Endothelial cell of umbilical vein (primary cell): ENCODE measurements around the gene DTNA. TPM values are rescaled to one million over a fixed set of nuclear protein-coding genes. Genes with fewer than 3 reads are reported as not detected.

Experiments
- BruUV-seq: library from RNA; stranded (reverse); fragments of 400-500 nt; replicated peaks from 2 replicates; lab custom pipeline; 2021; lab: Mats Ljungman, UMichigan
- CTCF ChIA-PET: fragments of 300-600, 350-600 bp; sonication (Branson Sonifier 250); formaldehyde crosslinking; loops from one replicate; lab custom pipeline; 2021; ENCODE audit warnings: antibody characterized with exemption, inconsistent platforms; lab: Charles Lee
- POLR2A ChIA-PET: fragments of 300-600, 350-600 bp; sonication (Branson Sonifier 250); formaldehyde crosslinking; loops from one replicate; lab custom pipeline; 2021; ENCODE audit warnings: antibody characterized with exemption, inconsistent platforms; lab: Charles Lee
- DNase-seq: peaks from one replicate; pipeline ENCODE4 v3.0.0-alpha.2; 2011; ENCODE audit warnings: low read depth, low spot score
- FAIRE-seq: peaks from 2 replicates; lab custom pipeline; 2011; peaks lifted over from hg19 to GRCh38; lab: Jason Lieb, UNC
- H2AFZ ChIP-seq: 2 replicates; pipeline ENCODE4 v1.6.0; 2012; ENCODE audit warnings: low read depth, low read length, control low read depth, inconsistent platforms
- H3K27ac ChIP-seq: 2 replicates; pipeline ENCODE4 v1.5.1; 2011; ENCODE audit warnings: low read depth, mild to moderate bottlenecking, control low read depth, low read length, moderate library complexity; ENCODE audit not compliant: insufficient read depth
- H3K27me3 ChIP-seq, 2 experiments: 2 replicates each; pipeline versions ENCODE4 v1.6.0 to v1.6.1; 2011; ENCODE audit warnings: low read length in 2 of 2, mixed read lengths in 1 of 2; ENCODE audit not compliant: control insufficient read depth in 2 of 2, insufficient read depth in 2 of 2
- H3K36me3 ChIP-seq, 2 experiments: 2 replicates in 1 of 2; 3 replicates in 1 of 2; pipeline ENCODE4 v1.5.1; 2011; ENCODE audit warnings: low read length in 2 of 2, mild to moderate bottlenecking in 1 of 2, moderate library complexity in 1 of 2; ENCODE audit not compliant: control insufficient read depth in 2 of 2, insufficient read depth in 2 of 2; ENCODE audit errors: extremely low read depth in 1 of 2
- H3K4me1 ChIP-seq: 3 replicates; pipeline ENCODE4 v1.5.1; 2011; ENCODE audit warnings: mild to moderate bottlenecking, low read length; ENCODE audit not compliant: control insufficient read depth, insufficient read depth; ENCODE audit errors: extremely low read depth
- H3K4me2 ChIP-seq: 2 replicates; pipeline ENCODE4 v1.6.1; 2011; ENCODE audit warnings: low read length, control low read depth, mixed read lengths; ENCODE audit not compliant: insufficient read depth
- H3K4me3 ChIP-seq, 3 experiments: fragments of 200-600 bp in 1 of 3; sonication (generic), shearing (Covaris generic) in 1 of 3; replicated peaks in 1 of 3; 2 replicates each; pipeline ENCODE4 v1.5.1; 2011 to 2016; ENCODE audit warnings: control low read depth in 3 of 3, low read length in 3 of 3, mild to moderate bottlenecking in 2 of 3, inconsistent platforms in 1 of 3, low read depth in 1 of 3, moderate library complexity in 1 of 3; ENCODE audit not compliant: insufficient read depth in 1 of 3
- H3K79me2 ChIP-seq: 2 replicates; pipeline ENCODE4 v1.6.0; 2012; ENCODE audit warnings: low read length, inconsistent platforms; ENCODE audit not compliant: control insufficient read depth, insufficient read depth
- H3K9ac ChIP-seq: replicated peaks from 2 replicates; pipeline ENCODE3; 2011; ENCODE audit warnings: low read length, control low read depth; ENCODE audit not compliant: insufficient read depth; ENCODE audit errors: extremely low read depth
- H3K9me1 ChIP-seq: replicated peaks from 3 replicates; pipeline ENCODE4 v1.6.0; 2011; ENCODE audit warnings: mild to moderate bottlenecking, low read length; ENCODE audit not compliant: control insufficient read depth, insufficient read depth; ENCODE audit errors: extremely low read depth
- H3K9me3 ChIP-seq: replicated peaks from 2 replicates; pipeline ENCODE4 v1.5.1; 2012; ENCODE audit warnings: low read length, inconsistent platforms; ENCODE audit not compliant: control insufficient read depth, insufficient read depth
- H4K20me1 ChIP-seq: replicated peaks from 2 replicates; pipeline ENCODE3; 2011; ENCODE audit warnings: mild to moderate bottlenecking, low read length; ENCODE audit not compliant: control insufficient read depth, insufficient read depth; ENCODE audit errors: extremely low read depth
- EZH2 ChIP-seq: IDR thresholded peaks from 2 replicates; pipeline ENCODE4 v1.6.1; 2012; ENCODE audit warnings: borderline replicate concordance, low read depth, mild to moderate bottlenecking, moderate library complexity, low read length, inconsistent platforms; ENCODE audit not compliant: severe bottlenecking
- FOS ChIP-seq: IDR thresholded peaks from 2 replicates; pipeline ENCODE4 v1.6.1; 2011; ENCODE audit warnings: mild to moderate bottlenecking, low read length, moderate library complexity, borderline replicate concordance; ENCODE audit not compliant: insufficient read depth
- GATA2 ChIP-seq: IDR thresholded peaks from 2 replicates; pipeline ENCODE4 v1.7.0; 2011; ENCODE audit warnings: low read depth, mild to moderate bottlenecking, moderate library complexity, mixed read lengths, low read length; ENCODE audit not compliant: insufficient read length, insufficient read depth
- JUN ChIP-seq: IDR thresholded peaks from 2 replicates; pipeline ENCODE4 v1.6.1; 2011; ENCODE audit warnings: borderline replicate concordance, low read depth; ENCODE audit not compliant: insufficient read length, insufficient read depth
- MYC ChIP-seq: IDR thresholded peaks from one replicate; pipeline ENCODE4 v1.6.1; 2011; ENCODE audit warnings: mild to moderate bottlenecking, low read depth, low read length
- POLR2A ChIP-seq: IDR thresholded peaks from 2 replicates; pipeline ENCODE4 v1.6.1; 2012; ENCODE audit warnings: low read depth, mild to moderate bottlenecking, control low read depth, low read length
- POLR2AphosphoS5 ChIP-seq: IDR thresholded peaks from 2 replicates; pipeline ENCODE4 v1.6.1; 2012; ENCODE audit warnings: low read depth, mild to moderate bottlenecking, control low read depth, low read length, moderate library complexity; ENCODE audit not compliant: insufficient read depth
- dilution Hi-C: fragments of 300-500 bp; cut with MboI; formaldehyde crosslinking; loops from one replicate; pipeline ENCODE4 v1.15.0; 2019; ENCODE audit warnings: low sequenced_read_pairs; ENCODE audit not compliant: extremely low pct_ligation_motif_present
- intact Hi-C: fragments of 100-400 bp; cut with micrococcal nuclease; formaldehyde crosslinking; loops from one replicate; pipeline ENCODE4 v1.10.0; 2022
- polyA plus RNA-seq, 4 experiments: library from polyadenylated mRNA; depleted of rRNA in 3 of 4; stranded (reverse) in 3 of 4; unstranded in 1 of 4; fragments of >200 nt; gene quantifications; 2 replicates each; pipeline versions ENCODE4 v1.2.1 to v1.2.3, GENCODE V29; 2011 to 2012; ENCODE audit warnings: missing spikeins in 1 of 4
- total RNA-seq: library from RNA; stranded (reverse); gene quantifications from 2 replicates; pipeline ENCODE4 v1.2.3, GENCODE V29; 2021
- TF ChIP-seq, protein P1 (sequence below), 2 donors: IDR thresholded peaks; 1 replicate in 1 of 2; 2 replicates in 1 of 2; pipeline ENCODE4 v1.5.1; 2011; ENCODE audit warnings: low read length in 2 of 2, mild to moderate bottlenecking in 2 of 2, moderate library complexity in 2 of 2, control low read depth in 1 of 2, inconsistent platforms in 1 of 2, low read depth in 1 of 2; ENCODE audit not compliant: insufficient read depth in 1 of 2; ENCODE audit errors: extremely low read depth in 1 of 2
- TF ChIP-seq, protein P2 (sequence below): IDR thresholded peaks from 2 replicates; pipeline ENCODE4 v1.6.1; 2011; ENCODE audit not compliant: insufficient read depth, insufficient read length

Gene DTNA
- total and polyA plus RNA-seq, 2 donors (not counting 3 experiments of a cell fraction or from before 2014, with no cell fraction given): 6.6 to 15.3 TPM

DNA sequence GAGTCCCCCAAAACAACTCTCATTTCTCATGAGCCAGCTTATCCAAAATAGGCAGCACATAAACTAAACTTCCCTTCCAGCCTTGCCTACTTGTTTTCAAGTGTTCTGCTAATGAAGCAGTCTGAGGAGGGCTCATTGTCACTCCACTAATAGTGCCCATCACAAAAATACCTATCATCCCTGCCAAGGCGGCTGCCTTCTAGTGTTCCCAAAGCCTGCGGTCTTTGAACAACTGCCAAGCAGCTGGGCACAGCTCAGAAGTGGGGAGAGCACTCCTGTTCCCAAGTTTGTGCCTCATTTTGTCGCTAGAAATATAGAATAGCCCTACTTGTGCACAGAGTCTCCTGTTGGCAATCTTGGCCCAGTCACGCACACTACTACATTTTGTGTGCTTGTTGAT lies 50.3 kb downstream of the DTNA start:
- H3K36me3 ChIP-seq: no peaks in the 10 kb centered on the region
- H3K79me2 ChIP-seq: no peaks in the 10 kb centered on the region
- H3K9ac ChIP-seq: no peak overlapping the region
- intact Hi-C loops (no loop called here), dilution Hi-C loops (no loop called here)
- H3K9me1 ChIP-seq: no peaks in the 10 kb centered on the region
- no peak overlapping the region for H3K4me3 ChIP-seq
- no peak for FAIRE-seq
- no peak for TF ChIP-seq GATA2
- no peak for TF ChIP-seq MYC
- TF ChIP-seq POLR2A: no peak
- TF ChIP-seq FOS: no peak
- TF ChIP-seq, protein P1, sequence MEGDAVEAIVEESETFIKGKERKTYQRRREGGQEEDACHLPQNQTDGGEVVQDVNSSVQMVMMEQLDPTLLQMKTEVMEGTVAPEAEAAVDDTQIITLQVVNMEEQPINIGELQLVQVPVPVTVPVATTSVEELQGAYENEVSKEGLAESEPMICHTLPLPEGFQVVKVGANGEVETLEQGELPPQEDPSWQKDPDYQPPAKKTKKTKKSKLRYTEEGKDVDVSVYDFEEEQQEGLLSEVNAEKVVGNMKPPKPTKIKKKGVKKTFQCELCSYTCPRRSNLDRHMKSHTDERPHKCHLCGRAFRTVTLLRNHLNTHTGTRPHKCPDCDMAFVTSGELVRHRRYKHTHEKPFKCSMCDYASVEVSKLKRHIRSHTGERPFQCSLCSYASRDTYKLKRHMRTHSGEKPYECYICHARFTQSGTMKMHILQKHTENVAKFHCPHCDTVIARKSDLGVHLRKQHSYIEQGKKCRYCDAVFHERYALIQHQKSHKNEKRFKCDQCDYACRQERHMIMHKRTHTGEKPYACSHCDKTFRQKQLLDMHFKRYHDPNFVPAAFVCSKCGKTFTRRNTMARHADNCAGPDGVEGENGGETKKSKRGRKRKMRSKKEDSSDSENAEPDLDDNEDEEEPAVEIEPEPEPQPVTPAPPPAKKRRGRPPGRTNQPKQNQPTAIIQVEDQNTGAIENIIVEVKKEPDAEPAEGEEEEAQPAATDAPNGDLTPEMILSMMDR (IDR thresholded peaks at IDR 0.05; ENCODE audit: extremely low read depth in 1 of 2, insufficient read depth in 1 of 2, low read depth in 1 of 2, low read length in 2 of 2): no peak
- TF ChIP-seq EZH2: no peak
- TF ChIP-seq, protein P2, sequence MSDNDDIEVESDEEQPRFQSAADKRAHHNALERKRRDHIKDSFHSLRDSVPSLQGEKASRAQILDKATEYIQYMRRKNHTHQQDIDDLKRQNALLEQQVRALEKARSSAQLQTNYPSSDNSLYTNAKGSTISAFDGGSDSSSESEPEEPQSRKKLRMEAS: no peak
- no peak for TF ChIP-seq POLR2AphosphoS5
- no peak for TF ChIP-seq JUN
- no peaks in the 10 kb centered on the region for H3K9me3 ChIP-seq
- no peaks in the 10 kb centered on the region for H3K27me3 ChIP-seq
- ChIA-PET POLR2A (no interaction called here), CTCF (interaction anchor here (1.5 kb wide), 1 partner anchor 100 kb away, joined by 6 read pairs; no protein-coding TSS in a partner anchor)
- H3K4me1 ChIP-seq: no peaks in the 10 kb centered on the region
- BruUV-seq: no TSS peak
- H4K20me1 ChIP-seq: no peaks in the 10 kb centered on the region
- H3K27ac ChIP-seq: no peak overlapping the region
- no peak for DNase-seq
- H3K4me2 ChIP-seq: no peak overlapping the region
- no peak overlapping the region for H2AFZ ChIP-seq
